Fibroblast of mammary gland (primary cell): ENCODE results near the gene LDB2.

Source experiments
- DNase-seq: peaks from one replicate; pipeline ENCODE4 v3.0.0-alpha.2; 2010; ENCODE audit warnings: low read depth
- H3K4me3 ChIP-seq: 2 replicates; pipeline ENCODE4 v1.5.1; 2011; ENCODE audit warnings: low read depth, mild to moderate bottlenecking, low read length, moderate library complexity; ENCODE audit not compliant: control insufficient read depth
- TF ChIP-seq, protein P1 (sequence below): conservative IDR thresholded peaks from 2 replicates; pipeline ENCODE4 v1.5.1; 2011; ENCODE audit warnings: low read depth, low read length, inconsistent platforms; ENCODE audit not compliant: control insufficient read depth, insufficient read depth

Gene LDB2

DNA sequence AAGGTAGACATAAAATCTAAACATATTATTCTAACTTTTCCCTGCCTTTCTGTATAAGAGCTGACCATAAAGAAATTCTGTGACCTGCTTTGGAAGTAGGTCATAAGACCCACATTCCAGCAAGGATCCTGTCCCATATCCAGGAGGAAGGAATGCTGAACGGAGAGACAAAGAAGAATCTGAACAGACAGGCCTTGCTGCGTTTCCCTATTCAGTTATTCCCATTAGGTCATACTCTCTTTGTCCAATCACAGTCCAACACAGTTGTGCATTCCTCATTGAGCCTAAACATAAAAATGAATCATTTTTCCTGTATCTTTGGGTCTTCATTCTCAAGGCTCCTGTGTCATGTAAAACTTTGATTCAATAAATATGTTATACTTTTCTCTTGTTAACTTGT lies 384.6 kb downstream of the LDB2 start:
- H3K4me3 ChIP-seq = no peak overlapping the region
- TF ChIP-seq, protein P1, sequence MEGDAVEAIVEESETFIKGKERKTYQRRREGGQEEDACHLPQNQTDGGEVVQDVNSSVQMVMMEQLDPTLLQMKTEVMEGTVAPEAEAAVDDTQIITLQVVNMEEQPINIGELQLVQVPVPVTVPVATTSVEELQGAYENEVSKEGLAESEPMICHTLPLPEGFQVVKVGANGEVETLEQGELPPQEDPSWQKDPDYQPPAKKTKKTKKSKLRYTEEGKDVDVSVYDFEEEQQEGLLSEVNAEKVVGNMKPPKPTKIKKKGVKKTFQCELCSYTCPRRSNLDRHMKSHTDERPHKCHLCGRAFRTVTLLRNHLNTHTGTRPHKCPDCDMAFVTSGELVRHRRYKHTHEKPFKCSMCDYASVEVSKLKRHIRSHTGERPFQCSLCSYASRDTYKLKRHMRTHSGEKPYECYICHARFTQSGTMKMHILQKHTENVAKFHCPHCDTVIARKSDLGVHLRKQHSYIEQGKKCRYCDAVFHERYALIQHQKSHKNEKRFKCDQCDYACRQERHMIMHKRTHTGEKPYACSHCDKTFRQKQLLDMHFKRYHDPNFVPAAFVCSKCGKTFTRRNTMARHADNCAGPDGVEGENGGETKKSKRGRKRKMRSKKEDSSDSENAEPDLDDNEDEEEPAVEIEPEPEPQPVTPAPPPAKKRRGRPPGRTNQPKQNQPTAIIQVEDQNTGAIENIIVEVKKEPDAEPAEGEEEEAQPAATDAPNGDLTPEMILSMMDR = no peak
- no peak for DNase-seq

DNA sequence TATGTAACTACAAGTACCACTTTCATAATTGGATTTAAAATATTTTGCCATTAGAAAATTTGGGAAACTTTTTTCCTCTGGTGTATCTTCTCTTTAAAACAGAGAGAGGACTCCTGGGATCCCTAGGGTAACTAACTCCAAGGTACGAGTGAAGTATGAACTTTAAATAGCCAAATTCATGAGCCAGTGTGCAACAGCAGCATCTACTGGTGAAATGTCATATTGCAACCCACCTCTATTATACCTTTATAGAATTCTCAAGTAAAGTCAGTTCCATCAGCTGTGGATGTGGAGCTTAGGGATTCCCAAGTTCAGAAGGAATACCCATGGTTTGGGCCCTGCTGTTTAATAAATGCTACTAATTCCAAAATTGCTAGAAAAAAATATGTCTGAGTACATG lies 389.5 kb downstream of the LDB2 start:
- no peak overlapping the region for H3K4me3 ChIP-seq
- TF ChIP-seq, protein P1 = peak; percentile 60
- no peak for DNase-seq

DNA sequence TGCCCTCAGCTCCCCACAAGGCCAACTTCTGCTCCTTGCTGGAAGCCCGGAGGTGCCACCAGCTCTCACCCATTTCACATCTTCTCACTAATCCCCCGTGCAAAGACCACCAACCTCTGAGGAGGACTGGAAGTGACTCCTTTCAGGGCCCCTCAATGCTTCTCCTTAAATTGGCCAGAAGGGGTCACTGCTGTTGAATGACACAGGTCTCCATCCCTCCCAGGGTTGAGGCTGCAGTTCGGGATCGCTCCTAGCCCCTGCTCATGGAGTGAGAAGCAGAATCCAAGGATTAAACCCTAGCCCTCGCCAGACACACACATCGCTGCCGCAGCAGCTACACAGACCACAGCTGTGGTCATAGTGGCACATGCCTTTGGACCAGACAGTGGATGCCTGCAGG lies 392.7 kb downstream of the LDB2 start:
- TF ChIP-seq, protein P1 = peak; percentile 39
- peak; percentile 30 for DNase-seq
- no peak overlapping the region for H3K4me3 ChIP-seq

DNA sequence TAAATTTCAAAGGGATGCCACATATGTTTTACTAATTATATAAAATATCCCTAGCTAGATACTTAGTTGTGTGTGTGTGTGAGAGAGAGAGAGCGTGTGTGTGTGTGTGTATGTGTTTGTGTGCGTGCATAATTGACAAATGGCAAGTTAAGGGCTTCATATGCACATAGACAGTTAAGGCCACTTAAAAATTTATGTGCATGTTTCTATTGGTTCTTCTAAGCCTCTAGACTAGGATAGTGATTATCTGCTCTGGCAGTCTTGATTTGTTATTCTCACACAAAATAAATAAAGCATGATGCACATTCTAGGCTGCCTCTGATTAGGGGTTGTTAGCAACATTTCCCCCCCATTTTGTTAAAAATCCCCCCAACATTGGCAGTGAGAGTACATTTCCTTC lies 393.2 kb downstream of the LDB2 start:
- TF ChIP-seq, protein P1 = no peak
- no peak for DNase-seq
- no peak overlapping the region for H3K4me3 ChIP-seq

DNA sequence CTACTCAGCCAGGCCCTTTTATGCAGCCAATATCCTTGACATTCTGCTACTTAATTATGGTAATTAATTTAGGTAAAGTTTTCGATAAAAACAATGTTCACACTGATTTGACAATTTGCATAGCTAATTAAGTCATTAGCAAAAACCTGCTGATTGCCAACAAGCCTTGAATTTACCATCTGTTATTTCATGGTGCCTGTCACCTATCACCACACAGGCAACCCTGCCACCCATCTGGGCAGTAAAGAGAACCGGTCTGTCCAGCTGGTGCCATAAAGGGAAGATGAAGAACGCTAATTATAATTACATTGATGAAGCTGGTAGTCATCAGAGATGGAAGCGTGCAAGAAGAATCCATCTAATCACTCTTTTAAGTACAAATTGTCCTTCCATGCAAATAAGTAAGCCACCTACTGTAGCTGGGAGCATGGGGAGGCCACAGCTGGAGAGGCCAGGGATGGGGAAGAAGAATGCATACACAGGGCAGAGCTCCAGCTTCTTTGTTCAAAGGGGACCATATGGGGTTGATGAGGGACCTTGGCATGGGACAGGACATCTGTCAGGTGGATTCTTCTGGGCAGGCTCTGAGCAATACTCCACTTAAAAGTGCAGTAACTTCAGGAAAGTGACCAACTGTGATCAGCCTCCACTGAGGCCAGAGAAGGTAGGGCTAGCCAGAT lies 394.9 kb downstream of the LDB2 start:
- no peak for DNase-seq
- no peak overlapping the region for H3K4me3 ChIP-seq
- TF ChIP-seq, protein P1 = no peak

DNA sequence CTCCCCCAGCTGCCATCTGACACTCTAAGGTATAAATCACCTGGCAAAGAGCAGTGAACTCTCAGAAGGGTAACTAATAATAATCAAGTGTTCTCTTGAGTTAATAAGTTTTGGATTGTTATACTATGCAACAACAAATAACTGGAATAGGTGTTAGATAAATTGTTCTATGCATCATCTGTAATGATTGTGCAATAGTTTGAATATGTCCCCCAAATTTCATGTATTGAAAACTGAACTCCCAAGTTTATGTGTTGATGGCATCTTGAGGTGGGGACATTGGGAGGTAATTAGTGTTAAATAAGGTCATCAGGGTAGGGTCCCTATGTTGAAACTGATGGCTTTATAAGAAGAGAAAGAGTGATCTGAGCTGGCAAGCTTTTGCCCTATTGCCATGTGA lies 399.5 kb downstream of the LDB2 start:
- TF ChIP-seq, protein P1 = no peak
- DNase-seq = no peak
- no peak overlapping the region for H3K4me3 ChIP-seq

DNA sequence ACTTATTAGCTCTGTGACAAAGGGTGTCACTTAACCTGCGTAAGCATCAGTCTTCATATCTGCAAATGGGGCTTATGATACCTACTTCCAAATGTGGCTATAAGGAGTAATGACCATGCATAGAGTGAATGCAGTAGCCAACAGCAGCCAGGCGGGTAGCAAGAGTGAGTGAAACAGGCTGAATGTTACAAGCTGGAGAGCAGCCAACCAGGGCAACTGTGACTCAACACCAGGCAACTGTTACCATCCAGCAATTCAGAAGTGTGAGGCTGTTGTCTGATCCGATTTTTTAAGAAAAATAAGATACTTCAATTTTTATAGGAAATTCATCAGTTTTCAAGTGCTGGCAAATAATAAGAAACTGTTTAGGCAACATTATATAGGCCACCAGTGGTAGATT lies 401.9 kb downstream of the LDB2 start:
- TF ChIP-seq, protein P1 = no peak
- DNase-seq = peak; percentile 70

More for the DNA sequence above, 401.9 kb downstream of the LDB2 start:
- H3K4me3 ChIP-seq = no peak overlapping the region
